ENCODE results near the gene RABGAP1L. TPM values are rescaled to one million over a fixed set of nuclear protein-coding genes. Genes with fewer than 3 reads are reported as not detected.
A peak's percentile ranks its signal among the peaks of the same experiment; 100 is the strongest.
"Not testable (repeated sequence)": the region's sequence is repeated elsewhere in the genome, so short reads cannot be mapped to it uniquely, and the experiment has no call there.

Gene RABGAP1L
- total and polyA plus RNA-seq, 10 of the 15 experiments (the other 5 are each of a cell fraction or from before 2014, with no cell fraction given) = 5.8 to 194 (median 113) TPM

DNA sequence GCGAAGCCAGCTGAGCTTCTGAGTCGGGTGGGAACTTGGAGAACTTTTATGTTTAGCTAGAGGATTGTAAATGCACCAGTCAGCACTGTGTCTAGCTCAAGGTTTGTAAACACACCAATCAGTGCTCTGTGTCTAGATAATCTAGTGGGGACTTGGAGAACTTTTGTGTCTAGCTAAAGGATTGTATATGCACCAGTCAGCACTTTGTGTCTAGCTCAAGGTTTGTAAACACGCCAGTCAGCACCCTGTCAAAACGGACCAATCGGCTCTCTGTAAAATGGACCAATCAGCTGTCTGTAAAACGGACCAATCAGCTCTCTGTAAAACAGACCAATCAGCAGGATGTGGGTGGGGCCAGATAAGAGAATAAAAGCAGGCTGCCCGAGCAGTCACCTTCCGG is 552.5 kb downstream of the RABGAP1L start:
- H3K4me1 ChIP-seq (ENCODE audit: control insufficient read depth, insufficient read depth, low read length); H3K4me3 ChIP-seq; H3K4me2 ChIP-seq (ENCODE audit: control insufficient read depth, insufficient read depth); H3K27ac ChIP-seq (ENCODE audit: control insufficient read depth, insufficient read depth); intact Hi-C loops (cut with micrococcal nuclease; ENCODE audit: unreplicated experiment); CTCF ChIA-PET; H3K27me3 ChIP-seq (replicated peaks in 1 of 2; ENCODE audit: control insufficient read depth in 2 of 2, insufficient read depth in 2 of 2, low read length in 1 of 2); H3K9ac ChIP-seq (ENCODE audit: control insufficient read depth, insufficient read depth, low read length); H2AFZ ChIP-seq (ENCODE audit: control insufficient read depth, low read depth, low read length); DNase-seq (ENCODE audit: low read depth, low spot score); H3K79me2 ChIP-seq (ENCODE audit: control insufficient read depth, insufficient read depth, low read length); POLR2A ChIA-PET; H3K36me3 ChIP-seq (ENCODE audit: control insufficient read depth in 2 of 2, insufficient read depth in 2 of 2, low read length in 1 of 2); FAIRE-seq; BruUV-seq (replicated peaks); H3K9me3 ChIP-seq (replicated peaks; ENCODE audit: control insufficient read depth, insufficient read depth, low read length); in situ Hi-C loops (cut with MboI); RAD21 ChIA-PET (ENCODE audit: unreplicated experiment); ATAC-seq; H4K20me1 ChIP-seq (ENCODE audit: control insufficient read depth, insufficient read depth): not testable (repeated sequence)
- WGBS (ENCODE audit: insufficient coverage, insufficient replicate concordance, low lambda C conversion rate, missing lambda C conversion rate) = 96% methylated on average over 8 of the region's 8 CpGs
- 0 out of 2 replicates have a peak, but pooled peaks have one; percentile 17 for TF ChIP-seq NFYB (IDR thresholded peaks at IDR 0.05; ENCODE audit: insufficient read depth, low read depth, low read length)
- SMC1A ChIA-PET (ENCODE audit: uncharacterized antibody, unreplicated experiment) = interaction anchor here (1.9 kb wide), 1 partner anchor 10 kb away, joined by 4 read pairs; no protein-coding TSS in a partner anchor

DNA sequence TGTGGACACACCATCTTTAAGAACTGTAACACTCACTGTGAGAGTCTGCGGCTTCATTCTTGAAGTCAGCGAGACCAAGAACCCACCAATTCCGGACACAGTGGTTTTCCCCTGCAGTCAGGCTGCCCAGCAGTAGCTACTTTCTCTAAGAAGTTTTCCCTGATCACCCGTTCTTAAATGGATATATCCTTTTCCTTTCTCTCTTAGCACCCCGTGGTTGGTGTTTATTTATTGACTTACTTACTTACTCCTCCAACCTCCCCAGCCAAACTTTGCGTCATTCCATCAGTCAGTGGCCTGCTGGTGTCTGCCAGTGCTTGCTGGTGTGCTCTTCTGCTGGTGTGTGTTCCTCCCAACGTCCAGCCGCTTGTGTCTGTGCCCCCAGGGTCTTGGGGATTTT is 553.2 kb downstream of the RABGAP1L start:
- Histone ChIP-seq H3K9me3 (replicated peaks; ENCODE audit: control insufficient read depth, insufficient read depth, low read length) (no peaks in the 10 kb centered on the region; the same call in 2 of the 3 replicates), H3K27ac (ENCODE audit: control insufficient read depth, insufficient read depth) (no peak overlapping the region), H3K4me2 (ENCODE audit: control insufficient read depth, insufficient read depth) (no peak overlapping the region), H3K9ac (ENCODE audit: control insufficient read depth, insufficient read depth, low read length) (no peak overlapping the region), H3K4me1 (ENCODE audit: control insufficient read depth, insufficient read depth, low read length) (no peaks in the 10 kb centered on the region), H2AFZ (ENCODE audit: control insufficient read depth, low read depth, low read length) (no peak overlapping the region), H3K4me3 (no peak overlapping the region), H3K27me3 (replicated peaks in 1 of 2; ENCODE audit: control insufficient read depth in 2 of 2, insufficient read depth in 2 of 2, low read length in 1 of 2) (no peaks in the 10 kb centered on the region), H4K20me1 (ENCODE audit: control insufficient read depth, insufficient read depth) (no peaks in the 10 kb centered on the region), H3K79me2 (ENCODE audit: control insufficient read depth, insufficient read depth, low read length) (no peaks in the 10 kb centered on the region), H3K36me3 (ENCODE audit: control insufficient read depth in 2 of 2, insufficient read depth in 2 of 2, low read length in 1 of 2) (no peaks in the 10 kb centered on the region; a peak in 1 of 4 replicates)
- no TSS peak for BruUV-seq (replicated peaks)
- in situ Hi-C loops (cut with MboI) (no loop called here), intact Hi-C loops (cut with micrococcal nuclease; ENCODE audit: unreplicated experiment) (no loop called here)
- ChIA-PET POLR2A (no interaction called here), CTCF (no interaction called here), RAD21 (ENCODE audit: unreplicated experiment) (no interaction called here), SMC1A (ENCODE audit: uncharacterized antibody, unreplicated experiment) (interaction anchor here (1.9 kb wide), 1 partner anchor 10 kb away, joined by 4 read pairs; no protein-coding TSS in a partner anchor)
- 98% methylated on average over 8 of the region's 8 CpGs for WGBS (ENCODE audit: insufficient coverage, insufficient replicate concordance, low lambda C conversion rate, missing lambda C conversion rate)
- TF ChIP-seq RUNX3 (IDR thresholded peaks at IDR 0.05; ENCODE audit: low read length) (peak; percentile 39; the same call in 1 of the 2 replicates), TCF7 (IDR thresholded peaks at IDR 0.05; ENCODE audit: borderline replicate concordance) (no peak)
- DNase-seq (ENCODE audit: low read depth, low spot score) (no peak), FAIRE-seq (no peak), ATAC-seq (no peak)

Measured in GM12878 (cell line).